ENCODE data around the gene TLX1.

Gene TLX1

DNA sequence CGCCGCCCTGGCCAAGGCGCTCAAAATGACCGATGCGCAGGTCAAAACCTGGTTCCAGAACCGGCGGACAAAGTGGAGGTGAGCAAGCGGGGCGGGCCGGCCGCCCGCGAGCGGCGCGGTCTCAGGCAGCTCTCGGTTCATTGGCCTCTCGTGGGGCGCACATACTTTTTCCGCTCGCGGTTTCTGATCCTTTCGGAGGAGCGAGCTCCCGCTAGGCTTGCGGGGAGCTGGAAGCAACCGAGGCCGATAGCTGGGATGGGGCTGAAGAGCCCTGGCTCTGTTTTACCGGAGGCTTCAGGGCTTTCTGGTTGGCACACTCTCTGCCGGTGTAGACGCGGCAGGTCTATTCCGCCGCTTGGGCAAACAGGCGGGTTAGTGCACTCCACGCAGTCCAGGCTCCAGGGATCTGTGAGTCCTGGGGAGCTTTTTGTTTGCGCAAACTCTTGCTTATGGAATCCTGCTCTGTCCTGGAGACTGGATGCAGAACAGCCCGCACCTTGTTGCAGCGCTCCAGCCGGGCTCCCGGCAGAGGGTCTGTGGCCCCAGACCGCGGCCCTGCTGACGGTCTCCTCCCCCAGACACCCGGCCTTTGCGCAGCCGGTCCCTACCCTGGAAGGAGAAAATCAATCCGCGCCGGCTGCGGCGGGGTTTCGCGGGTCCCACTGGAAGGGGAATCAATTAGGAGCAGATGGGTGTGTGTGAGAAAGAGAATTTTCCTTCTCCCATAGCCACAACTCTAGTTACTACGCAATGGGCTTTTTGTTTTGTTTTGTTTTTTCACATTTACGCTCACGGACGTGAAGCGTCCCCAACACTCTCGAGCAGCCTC is 3.4 kb downstream of the TLX1 start:
- DNase-seq (ENCODE audit: low spot score), result no peak

DNA sequence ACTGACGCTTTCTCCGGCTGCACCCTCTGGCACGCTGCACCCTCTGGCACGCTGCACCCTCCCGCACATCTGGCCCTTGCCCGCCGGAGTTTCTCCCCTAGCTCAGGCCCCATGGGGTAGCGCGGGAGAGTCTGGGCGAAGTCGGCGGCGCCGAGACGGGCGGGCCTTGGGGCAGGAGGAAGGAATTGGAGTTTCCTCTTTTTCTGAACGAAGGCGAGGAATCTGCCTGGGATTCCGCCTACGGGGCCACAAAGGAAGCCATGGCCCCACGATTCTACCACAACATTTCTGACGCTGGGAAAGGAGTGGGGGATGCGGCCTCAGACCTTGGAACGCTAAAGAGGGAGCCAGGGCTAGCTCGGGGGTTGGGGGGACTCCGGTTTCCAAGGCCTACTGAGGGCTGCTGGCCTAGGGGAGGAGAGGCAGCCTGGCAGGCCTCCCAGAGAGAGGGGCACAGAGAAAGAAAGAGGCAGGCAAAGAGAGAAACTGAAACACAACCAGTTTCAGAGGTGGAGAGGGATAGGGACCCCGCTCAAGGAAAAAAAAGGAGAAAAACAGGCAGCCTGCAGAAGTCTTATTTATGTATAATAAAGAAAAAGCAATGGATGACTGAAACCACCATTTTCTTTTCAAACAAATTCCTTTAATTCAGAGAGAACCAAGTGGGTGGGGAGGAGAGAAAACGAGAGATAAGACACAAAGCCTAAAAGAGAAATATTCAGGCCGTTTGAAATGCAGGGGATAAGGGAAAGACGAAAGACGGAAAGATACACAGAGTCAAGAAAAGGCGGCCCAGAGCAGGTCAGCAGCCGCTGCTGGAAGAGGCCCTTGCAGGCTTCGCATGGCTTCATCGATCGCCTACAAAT is 4.3 kb downstream of the TLX1 start:
- DNase-seq (ENCODE audit: low spot score), result no peak

DNA sequence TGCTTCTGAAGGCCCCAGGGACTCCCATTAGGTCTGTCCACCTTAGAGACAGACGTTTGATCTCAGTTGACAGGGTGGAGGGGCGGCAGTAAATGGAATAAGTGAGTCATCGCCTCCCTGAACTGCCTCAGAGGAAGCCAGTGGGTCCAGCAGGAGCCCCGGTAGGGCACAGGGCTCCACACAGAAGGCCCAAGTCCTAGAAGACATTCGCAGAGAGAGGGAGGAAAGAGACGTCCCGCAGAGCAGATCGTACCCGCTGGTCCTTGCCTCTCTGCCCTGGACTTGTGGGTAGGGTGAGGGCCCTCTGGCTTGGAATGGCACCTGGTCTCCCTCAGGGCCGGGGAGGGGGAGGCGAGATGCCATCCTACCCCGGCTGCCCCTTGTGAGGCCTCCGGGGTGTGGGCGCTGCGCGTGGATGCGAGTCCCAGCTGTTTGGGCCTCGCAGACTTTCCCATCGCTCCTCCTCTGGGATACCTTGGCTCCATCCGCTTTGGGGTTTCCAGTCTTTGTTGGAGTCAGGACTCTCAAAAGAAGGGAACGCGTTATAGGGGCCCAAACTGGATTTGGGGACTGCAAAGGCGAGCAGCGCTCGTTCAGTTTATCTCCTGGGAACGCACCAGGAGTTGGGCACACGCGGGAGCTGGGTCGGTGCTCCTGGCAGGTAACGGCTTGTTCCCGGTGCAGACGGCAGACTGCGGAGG is 5.1 kb downstream of the TLX1 start:
- no peak for DNase-seq (ENCODE audit: low spot score)

DNA sequence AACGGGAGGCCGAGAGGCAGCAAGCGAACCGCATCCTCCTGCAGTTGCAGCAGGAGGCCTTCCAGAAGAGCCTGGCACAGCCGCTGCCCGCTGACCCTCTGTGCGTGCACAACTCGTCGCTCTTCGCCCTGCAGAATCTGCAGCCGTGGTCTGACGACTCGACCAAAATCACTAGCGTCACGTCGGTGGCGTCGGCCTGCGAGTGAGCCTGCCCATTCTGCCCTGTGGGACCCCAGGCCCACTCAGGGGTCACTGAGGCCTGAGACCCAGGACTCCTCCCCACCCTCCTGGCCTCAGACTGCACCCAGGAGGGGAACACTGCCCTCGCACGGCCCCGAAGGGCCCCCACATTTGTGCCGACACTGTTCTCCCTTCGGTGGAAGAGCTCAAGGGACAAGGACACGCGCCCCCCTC is 5.6 kb downstream of the TLX1 start:
- no peak for DNase-seq (ENCODE audit: low spot score)

DNA sequence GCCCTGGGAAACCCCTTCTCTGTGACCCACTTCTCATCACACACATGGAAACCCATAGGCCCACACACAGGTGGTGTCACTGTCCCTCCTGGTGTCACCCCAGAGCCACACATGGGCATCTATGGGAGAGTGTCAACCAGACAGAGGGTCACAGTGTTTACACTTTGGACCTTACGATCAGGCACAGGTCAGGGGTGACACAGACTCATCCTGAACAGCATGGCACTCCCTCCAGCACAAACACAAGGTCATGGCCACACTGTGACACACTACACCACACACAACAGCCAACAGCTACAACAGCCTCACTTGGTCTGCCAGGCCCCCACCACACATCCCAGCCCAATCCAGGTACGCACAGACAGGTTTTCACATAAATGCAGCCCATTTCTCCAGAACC is 6.2 kb downstream of the TLX1 start:
- DNase-seq (ENCODE audit: low spot score), result no peak

DNA sequence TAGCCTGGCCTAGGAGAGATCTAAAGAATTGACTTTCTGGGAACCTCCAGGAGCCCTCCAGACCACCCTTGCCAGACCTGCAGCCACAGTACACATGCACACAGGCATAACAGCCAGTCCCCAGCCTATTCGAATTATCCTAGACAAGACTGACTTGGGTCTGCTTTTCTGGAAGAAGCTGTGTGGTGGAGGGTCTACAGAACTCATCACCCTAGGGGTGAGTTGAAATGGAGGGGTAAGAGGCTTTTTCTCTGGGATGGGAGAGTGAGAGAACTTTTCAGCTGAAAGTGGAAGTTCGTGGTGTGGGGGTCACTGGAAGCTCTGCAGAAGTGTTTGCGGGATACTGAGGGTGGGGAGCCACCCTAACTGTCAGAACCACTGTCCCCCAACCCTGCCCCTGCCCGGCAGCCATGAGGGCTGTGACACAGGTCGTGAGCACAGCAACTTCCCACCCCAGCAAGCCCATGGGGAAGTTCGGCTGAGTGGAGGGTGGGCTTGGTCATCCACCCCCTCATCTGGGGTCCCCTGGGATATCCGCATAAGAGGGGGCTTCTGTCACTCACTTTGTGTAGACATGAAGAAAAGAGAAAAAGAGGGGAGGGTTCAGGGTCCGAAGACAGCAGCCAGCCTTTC is 7.8 kb downstream of the TLX1 start:
- no peak for DNase-seq (ENCODE audit: low spot score)

DNA sequence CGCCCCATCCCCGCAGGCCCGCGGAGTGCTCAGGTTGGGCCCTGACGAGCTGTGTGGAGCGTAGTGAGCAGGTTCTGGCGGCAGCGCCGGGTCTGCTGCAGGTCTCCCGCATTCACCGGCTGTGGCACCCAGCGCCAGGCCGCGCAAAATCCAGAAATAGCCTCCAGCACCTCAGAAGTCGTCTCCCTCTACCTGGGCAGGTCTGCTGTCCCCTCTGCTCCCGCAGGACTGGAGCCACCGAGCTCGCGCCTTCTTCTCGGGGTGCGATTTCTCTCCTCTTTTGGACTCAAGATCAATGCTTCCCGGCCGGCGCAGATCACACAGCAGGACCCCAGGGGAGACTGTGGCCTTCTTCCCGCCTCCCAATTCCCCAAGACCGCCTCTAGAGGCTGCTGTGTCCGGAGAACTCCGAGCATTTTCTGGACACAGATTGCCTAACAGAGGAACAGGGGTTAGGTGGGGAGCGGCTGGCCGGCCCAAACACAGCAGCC is 8.4 kb downstream of the TLX1 start:
- DNase-seq (ENCODE audit: low spot score), result no peak

DNA sequence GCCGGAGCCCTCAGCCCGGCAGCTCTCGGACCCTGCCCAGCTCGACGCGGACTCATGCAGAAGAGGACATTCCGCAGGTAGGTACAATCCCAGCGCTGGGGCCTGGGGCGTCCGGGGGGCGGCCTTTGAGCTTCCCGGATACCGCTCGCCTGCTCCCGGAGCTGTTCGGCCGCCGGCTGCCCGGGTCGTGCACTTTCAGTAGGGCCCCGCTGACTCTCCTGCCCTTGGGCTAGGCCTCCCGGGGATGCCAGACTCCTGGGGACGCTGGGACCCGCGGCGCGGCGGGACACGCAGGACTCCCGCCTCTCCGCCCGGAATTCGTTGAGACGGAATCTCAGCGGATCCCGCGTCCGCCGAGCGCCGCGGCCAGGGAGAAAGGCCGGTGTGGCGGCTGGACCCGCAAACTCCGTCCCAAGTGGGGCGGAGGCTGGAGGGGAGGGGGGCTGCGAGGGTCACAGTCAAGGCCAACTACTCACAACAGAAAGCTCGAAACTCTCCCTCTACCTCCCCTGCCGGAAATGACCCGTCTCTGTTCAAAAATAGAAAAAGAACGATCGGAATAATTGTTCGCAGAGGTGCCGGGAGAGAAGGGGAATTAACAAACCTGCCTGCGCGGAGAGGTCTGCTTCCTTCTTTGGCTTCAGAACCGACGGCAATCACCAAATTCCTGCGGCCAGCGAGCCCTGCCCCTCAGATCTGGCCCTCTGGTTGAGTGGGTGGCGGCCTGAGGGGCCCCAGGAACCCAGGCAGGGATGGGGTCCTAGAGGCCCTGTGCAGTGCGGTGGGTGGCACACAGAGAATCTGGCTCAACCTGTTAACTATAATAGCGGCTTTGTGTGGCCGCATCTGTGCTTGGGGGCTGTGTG is 9.2 kb downstream of the TLX1 start:
- DNase-seq (ENCODE audit: low spot score), result no peak

DNA sequence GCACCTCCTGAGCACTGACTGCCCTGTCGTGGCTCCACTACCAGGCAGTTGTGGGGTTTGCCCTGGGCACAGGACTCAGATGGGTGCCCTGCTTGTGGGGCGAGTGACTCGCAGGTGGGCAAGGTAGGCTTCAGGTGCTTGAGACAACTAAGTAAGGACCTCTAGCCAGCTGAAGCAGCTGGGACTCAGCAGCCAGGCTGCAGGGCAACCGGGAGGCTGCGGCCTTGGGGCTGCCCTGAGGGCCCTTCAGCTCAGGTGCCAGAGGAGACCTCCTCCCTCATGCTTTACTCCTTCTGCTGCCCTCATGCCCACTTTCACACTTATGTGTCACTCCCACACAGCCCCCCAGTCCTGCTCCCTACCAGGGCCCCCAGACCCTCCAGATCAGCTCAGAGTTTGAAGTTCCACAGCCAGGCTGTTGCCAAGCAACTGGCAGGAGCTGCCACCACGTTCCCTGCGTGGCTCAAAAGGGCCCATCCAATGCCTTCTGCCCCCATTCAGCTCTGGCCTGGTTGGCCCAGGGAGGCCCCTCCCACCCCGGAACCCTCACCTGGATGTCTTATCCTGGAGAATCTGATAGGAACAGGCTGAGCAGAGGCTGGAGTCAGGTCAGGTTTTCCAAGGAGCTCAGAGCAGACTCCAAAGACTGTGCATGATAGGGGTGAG is 10.0 kb downstream of the TLX1 start:
- DNase-seq (ENCODE audit: low spot score), result no peak

DNA sequence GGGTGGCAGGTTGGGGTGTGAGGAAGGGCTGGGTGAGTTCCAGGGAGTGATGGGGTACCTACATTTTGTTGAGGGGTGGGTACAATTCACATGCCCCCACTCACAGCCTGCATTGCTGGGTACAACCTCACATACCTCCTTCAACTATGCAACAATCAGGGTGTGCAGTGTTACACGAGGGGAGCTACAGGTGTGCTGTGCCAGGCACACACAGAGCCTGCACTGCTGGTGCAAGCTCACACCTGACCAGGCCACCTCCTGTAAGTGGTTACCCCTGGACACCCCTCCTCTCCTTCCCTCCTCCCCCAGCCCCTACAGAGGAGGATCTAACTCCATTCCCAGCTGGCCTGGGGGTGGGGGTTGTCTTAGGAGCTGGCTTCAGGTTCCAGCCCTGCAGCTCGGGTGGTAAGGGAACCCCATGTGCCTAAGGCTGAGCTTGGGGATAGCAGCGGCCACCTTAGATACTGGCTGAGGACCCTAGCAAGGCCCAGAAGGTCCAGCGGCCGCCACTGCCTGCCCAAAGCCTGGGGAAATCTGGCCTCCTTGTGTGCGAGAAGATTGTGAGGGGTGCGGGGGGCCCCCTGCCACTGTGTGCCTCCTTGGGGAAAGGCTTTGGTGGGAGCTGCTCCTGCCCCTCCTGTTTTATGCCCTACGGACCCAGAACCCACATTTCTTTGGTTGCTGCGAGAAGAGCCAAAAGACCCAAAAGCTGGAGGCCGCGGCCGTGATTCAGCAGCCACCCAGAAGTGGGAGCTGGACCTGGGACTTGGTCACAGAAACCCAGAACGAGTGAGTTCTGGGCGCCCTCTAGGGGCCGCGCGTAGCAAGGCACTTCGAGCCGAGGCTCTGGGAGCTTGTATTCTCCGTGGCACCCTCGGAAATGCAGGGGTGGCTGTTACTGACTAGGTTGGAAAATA is 10.8 kb downstream of the TLX1 start:
- peak; percentile 69 for DNase-seq (ENCODE audit: low spot score)

DNA sequence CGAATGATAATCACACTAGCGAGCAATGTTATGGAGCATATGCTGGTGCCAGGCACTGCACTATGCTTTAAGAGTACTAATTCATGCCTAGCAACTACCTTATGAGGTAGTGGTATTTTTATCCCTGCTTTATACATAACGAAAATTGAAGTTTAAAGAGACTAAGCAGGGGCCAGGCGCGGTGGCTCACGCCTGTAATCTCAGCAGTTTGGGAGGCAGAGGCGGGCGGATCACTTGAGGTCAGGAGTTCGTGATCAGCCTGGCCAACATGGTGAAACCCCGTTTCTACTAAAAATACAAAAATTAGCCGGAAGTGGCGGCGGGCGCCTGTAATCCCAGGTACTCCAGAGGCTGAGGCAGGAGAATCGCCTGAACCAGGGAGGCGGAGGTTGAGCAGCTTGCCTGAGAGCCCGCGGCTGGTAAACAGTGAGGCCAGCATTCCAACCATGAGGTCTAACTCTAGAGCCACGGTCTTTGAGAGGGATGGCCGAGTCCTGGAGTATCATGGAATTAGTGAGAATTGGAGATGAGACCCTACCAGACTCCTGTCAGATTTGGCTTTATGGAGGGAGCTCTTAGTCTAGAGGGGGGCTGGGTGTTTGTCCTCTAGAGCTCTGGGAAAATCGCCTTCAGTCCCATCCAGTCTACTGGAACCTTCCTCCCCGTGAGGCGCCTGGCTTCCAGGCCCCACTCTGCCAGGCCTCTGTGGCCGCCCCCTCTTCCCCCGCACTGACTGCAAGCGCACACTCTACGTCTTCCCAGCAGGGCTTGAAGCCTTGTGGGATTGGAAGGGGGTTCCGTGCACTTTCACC is 11.6 kb downstream of the TLX1 start:
- DNase-seq (ENCODE audit: low spot score), result no peak

DNA sequence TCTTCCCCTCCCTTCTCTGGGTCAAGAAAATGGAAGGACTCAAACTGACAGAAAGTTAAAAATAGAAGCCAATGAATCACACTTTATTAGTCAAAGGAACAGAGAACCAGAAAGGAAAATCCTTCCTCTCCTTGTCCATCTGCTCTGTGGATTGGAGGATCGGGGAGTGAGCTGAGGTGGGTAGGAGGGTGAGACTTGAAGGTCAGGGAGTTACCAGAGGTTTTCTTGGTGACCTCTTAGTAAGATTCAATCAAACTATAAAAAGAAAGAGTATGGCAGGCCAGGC is 12.2 kb downstream of the TLX1 start:
- DNase-seq (ENCODE audit: low spot score), result no peak

DNA sequence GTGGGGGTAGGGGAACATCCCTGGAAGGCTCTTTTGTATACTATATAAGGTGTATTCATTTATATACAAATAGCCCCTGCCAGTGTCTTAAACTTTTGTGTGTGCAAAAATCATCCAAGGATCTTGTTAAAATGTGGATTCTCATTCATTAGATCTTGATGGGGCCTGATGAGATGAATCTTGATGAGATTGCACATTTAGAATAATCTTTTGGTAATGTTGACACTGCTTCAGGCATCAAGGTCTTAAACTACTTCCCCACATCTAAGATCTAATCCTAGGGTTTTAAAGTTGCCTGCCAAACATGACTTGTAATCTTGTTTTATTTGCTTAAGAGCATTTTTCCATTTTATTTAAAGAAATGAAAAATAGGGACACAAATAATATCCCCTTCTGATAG is 13.0 kb downstream of the TLX1 start:
- no peak for DNase-seq (ENCODE audit: low spot score)

DNA sequence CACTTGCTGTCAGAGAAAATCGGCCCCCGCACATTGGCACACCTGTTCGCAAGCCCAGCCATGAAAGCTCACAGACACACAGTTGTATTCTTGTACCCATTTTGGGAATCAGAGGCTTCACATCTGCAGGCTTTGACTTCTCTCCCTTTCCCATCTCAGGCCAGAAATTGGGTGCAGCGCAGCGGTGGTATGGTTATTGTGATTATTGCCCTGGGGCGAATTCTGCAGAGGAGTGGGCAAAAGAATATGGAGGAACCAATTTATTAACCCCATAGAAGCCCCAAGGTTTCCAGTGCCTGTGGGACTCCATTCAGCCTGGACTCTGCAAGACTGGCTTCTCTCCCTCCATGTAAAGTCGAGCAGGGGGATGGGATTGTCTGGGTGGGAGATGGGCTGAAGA is 14.0 kb downstream of the TLX1 start:
- DNase-seq (ENCODE audit: low spot score), result no peak

DNA sequence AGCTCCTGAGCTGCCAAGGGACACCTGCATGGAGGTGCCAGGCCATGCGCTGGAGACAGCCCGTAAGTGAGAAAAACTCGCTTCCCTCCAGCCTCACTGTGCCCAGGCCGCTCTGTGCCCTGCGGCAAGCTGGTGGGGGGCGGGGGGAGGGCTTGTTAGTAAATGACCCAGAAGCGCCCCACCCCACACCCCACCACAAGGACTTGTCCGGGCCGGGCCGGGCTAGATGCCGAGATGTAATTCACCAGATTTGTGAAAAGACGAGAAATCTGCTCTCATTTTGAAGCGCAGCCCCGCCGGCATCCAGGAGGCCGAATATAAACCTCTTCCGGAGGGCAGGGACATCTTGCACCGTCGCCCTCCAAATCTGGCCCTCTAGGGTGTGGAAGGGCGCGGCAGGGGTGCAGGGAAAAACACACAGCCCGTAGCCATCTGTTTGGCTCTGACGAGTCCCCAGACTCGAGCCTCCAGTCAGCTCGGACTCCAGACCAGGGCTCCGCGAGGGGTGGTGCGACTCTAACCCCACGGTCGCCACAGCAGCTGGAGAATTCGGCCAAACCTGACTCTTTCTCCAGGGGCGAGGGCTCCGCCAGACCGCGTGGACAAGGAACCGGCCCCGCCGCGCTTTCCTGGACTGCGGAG is 14.8 kb downstream of the TLX1 start:
- DNase-seq (ENCODE audit: low spot score), result no peak

DNA sequence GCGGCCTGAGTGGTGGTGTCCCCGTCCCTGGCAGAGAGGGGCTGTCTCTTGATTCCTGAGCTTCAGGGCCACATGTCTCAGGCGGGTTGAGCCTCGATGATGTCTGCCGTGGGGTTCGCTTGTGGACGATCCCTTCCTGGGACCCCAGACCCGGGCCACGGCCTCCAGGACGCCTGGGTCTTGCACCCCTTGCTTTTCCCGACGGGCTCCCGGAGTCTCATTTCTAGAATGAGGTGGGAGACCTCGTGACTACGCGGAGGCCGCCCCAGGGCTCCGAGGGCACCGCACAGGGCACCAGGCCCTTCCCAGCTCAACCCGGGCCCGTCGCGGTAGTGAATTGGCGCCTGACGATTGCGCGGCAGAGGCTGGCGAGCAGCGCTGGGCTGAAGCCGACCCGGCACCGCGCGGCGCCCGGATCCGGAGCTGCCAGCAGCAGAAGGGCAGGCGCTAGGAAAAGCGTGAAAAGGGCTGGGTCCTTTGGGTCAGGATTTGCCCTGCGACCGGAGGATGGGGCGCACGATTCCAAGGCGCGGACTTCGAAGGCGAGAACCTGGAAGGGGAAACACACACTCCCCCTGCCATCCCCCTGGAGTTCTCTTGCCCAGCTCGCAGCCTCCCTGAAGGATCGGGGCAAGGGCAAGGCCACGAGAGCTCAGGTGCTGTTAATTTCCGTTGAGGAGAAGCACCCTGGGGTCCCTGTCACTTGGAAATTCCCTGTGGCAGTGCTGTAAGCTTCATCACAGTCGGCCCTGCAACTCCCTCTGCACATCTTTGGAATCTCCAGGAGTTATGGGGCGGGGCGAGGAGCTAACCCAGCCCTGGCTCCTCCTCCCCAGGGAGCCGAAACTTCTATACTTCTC is 15.5 kb downstream of the TLX1 start:
- no peak for DNase-seq (ENCODE audit: low spot score)

DNA sequence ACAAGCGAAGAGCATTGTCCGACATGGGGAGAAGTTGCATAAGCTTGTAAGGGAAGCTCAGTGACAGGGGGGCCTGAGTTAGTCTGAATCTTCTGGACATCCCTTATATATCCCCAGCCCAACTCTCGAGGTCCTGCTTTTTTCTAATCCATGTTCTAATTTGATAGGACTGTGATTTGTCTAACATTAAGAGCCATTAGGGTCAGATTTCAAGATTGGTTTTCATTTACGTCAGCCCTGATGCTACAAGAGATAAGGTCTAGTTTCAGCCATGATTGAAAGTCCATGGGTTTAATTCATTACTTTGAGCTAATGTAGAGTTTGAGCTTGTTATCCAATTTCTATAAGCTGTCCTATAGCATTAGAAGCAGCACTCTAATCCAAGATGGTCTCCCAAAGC is 20.3 kb downstream of the TLX1 start:
- DNase-seq (ENCODE audit: low spot score), result no peak
